DMS53 treated with DMSO at 0.1 percent for 48 hours (cell line): ENCODE results near the gene USP31.
A peak's percentile ranks its signal among the peaks of the same experiment; 100 is the strongest.

ENCODE experiments used
- DNase-seq: peaks from one replicate; lab custom pipeline; 2025; ENCODE audit not compliant: unreplicated experiment; lab: John Stamatoyannopoulos, UW

USP31 gene

GRCh38 chr16:23149267-23149992 lies at the start of gene USP31:
USP31 (minus strand) TSS chr16:23149452; CDS start chr16:23149270, 182 bp downstream.
- DNase-seq, result peak; percentile 78

GRCh38 chr16:23196539-23196938 lies 47.3 kb upstream of the USP31 start:
- DNase-seq, result no peak

GRCh38 chr16:23195366-23195978 lies 46.2 kb upstream of the USP31 start:
- no peak for DNase-seq

GRCh38 chr16:23194497-23195221 lies 45.4 kb upstream of the USP31 start:
- DNase-seq, result no peak

- DNase-seq, result no peak
These were observed 39.7 kb upstream of the USP31 start for GRCh38 chr16:23188911-23189310.

GRCh38 chr16:23187341-23187740 lies 38.1 kb upstream of the USP31 start:
- no peak for DNase-seq

GRCh38 chr16:23186171-23186570 lies 36.9 kb upstream of the USP31 start:
- DNase-seq, result no peak

GRCh38 chr16:23185656-23186055 lies 36.4 kb upstream of the USP31 start:
- DNase-seq, result no peak

- no peak for DNase-seq
These were observed 34.3 kb upstream of the USP31 start for GRCh38 chr16:23183543-23183862.

GRCh38 chr16:23182679-23183542 lies 33.7 kb upstream of the USP31 start, which contains the start of gene SCNN1G:
SCNN1G (plus strand) TSS chr16:23182745; CDS start chr16:23186272, 3,527 bp downstream.
- peak; percentile 48 for DNase-seq

GRCh38 chr16:23182206-23182678 lies 33.0 kb upstream of the USP31 start:
- DNase-seq, result peak; percentile 74

GRCh38 chr16:23181506-23181905 lies 32.3 kb upstream of the USP31 start:
- DNase-seq, result no peak

GRCh38 chr16:23175651-23176050 lies 26.4 kb upstream of the USP31 start:
- no peak for DNase-seq

GRCh38 chr16:23174622-23175021 lies 25.4 kb upstream of the USP31 start:
- DNase-seq, result no peak

GRCh38 chr16:23172994-23173393 lies 23.7 kb upstream of the USP31 start:
- no peak for DNase-seq

GRCh38 chr16:23172583-23172982 lies 23.3 kb upstream of the USP31 start:
- DNase-seq, result no peak

- DNase-seq, result no peak
These were observed 15.5 kb upstream of the USP31 start for GRCh38 chr16:23164736-23165135.

GRCh38 chr16:23163921-23164320 lies 14.7 kb upstream of the USP31 start:
- DNase-seq, result no peak

GRCh38 chr16:23160574-23160973 lies 11.3 kb upstream of the USP31 start:
- no peak for DNase-seq

- DNase-seq, result no peak
These were observed 10.8 kb upstream of the USP31 start for GRCh38 chr16:23160082-23160481.

- DNase-seq, result no peak
These were observed 8.9 kb upstream of the USP31 start for GRCh38 chr16:23158114-23158513.
